Neuronal stem cell (in vitro differentiated cells): ENCODE data around the gene RASA4.
"Not testable (repeated sequence)": the region's sequence is repeated elsewhere in the genome, so short reads cannot be mapped to it uniquely, and the experiment has no call there.

Experiments
- DNase-seq: peaks from one replicate; pipeline ENCODE4 v3.0.0-alpha.2; 2013; ENCODE audit warnings: low spot score
- H2AFZ ChIP-seq: one replicate; pipeline ENCODE4 v1.6.1; 2013; ENCODE audit warnings: mild to moderate bottlenecking, low read length, inconsistent platforms
- H2AK5ac ChIP-seq: 2 replicates; pipeline ENCODE4 v1.6.1; 2013; ENCODE audit warnings: low read depth, mild to moderate bottlenecking, inconsistent platforms, low read length, moderate library complexity, mixed read lengths
- H2BK120ac ChIP-seq: 2 replicates; pipeline ENCODE4 v1.6.1; 2013; ENCODE audit warnings: low read depth, mild to moderate bottlenecking, inconsistent platforms, low read length, moderate library complexity, mixed read lengths
- H2BK12ac ChIP-seq: one replicate; pipeline ENCODE4 v1.6.1; 2013; ENCODE audit warnings: low read length, inconsistent platforms
- H2BK15ac ChIP-seq: 2 replicates; pipeline ENCODE4 v1.6.1; 2013; ENCODE audit warnings: mild to moderate bottlenecking, low read length, inconsistent platforms, mixed read lengths
- H2BK5ac ChIP-seq: one replicate; pipeline ENCODE4 v1.6.1; 2013; ENCODE audit warnings: inconsistent platforms, mild to moderate bottlenecking, low read length, moderate library complexity
- H3K14ac ChIP-seq: one replicate; pipeline ENCODE4 v1.6.1; 2013; ENCODE audit warnings: low read length, inconsistent platforms
- H3K18ac ChIP-seq: 2 replicates; pipeline ENCODE4 v1.6.1; 2013; ENCODE audit warnings: low read length, inconsistent platforms
- H3K23ac ChIP-seq: 2 replicates; pipeline ENCODE4 v1.6.1; 2013; ENCODE audit warnings: low read depth, mild to moderate bottlenecking, mixed read lengths, low read length, inconsistent platforms; ENCODE audit not compliant: poor library complexity
- H3K27ac ChIP-seq: replicated peaks from 3 replicates; pipeline ENCODE4 v1.5.1; 2013; ENCODE audit warnings: low read length, inconsistent platforms
- H3K27me3 ChIP-seq, 3 experiments: 2 replicates each; pipeline ENCODE4 v1.6.1; 2013; ENCODE audit warnings: low read length in 3 of 3, mild to moderate bottlenecking in 2 of 3, inconsistent platforms in 1 of 3, low read depth in 1 of 3, mixed read lengths in 1 of 3, moderate library complexity in 1 of 3; ENCODE audit not compliant: control insufficient read depth in 3 of 3, insufficient read depth in 3 of 3
- H3K36me3 ChIP-seq, 2 donors: replicated peaks in 1 of 2; 2 replicates each; pipeline ENCODE4 v1.6.1; 2013; ENCODE audit warnings: low read length in 2 of 2; ENCODE audit not compliant: control insufficient read depth in 2 of 2, insufficient read depth in 2 of 2
- H3K4ac ChIP-seq: 2 replicates; pipeline ENCODE4 v1.6.1; 2013; ENCODE audit warnings: inconsistent platforms, mild to moderate bottlenecking, low read length, moderate library complexity
- H3K4me1 ChIP-seq, 2 donors: 1 replicate in 1 of 2; 2 replicates in 1 of 2; pipeline ENCODE4 v1.6.1; 2013; ENCODE audit warnings: low read length in 2 of 2, low read depth in 1 of 2; ENCODE audit not compliant: control insufficient read depth in 2 of 2, insufficient read depth in 1 of 2
- H3K4me2 ChIP-seq: one replicate; pipeline ENCODE4 v1.6.1; 2013; ENCODE audit warnings: mild to moderate bottlenecking, low read length, inconsistent platforms; ENCODE audit not compliant: insufficient read depth, poor library complexity, severe bottlenecking
- H3K4me3 ChIP-seq, 2 donors: 2 replicates each; pipeline ENCODE4 v1.5.1; 2013; ENCODE audit warnings: low read length in 2 of 2, mild to moderate bottlenecking in 2 of 2, inconsistent platforms in 1 of 2, moderate library complexity in 1 of 2
- H3K79me1 ChIP-seq: one replicate; pipeline ENCODE4 v1.6.1; 2013; ENCODE audit warnings: low read depth, mild to moderate bottlenecking, inconsistent platforms, low read length, moderate library complexity
- H3K9ac ChIP-seq: one replicate; pipeline ENCODE4 v1.6.1; 2013; ENCODE audit warnings: mild to moderate bottlenecking, low read depth, low read length, inconsistent platforms; ENCODE audit not compliant: poor library complexity
- H3K9me3 ChIP-seq, 2 donors: replicated peaks in 1 of 2; 2 replicates each; pipeline versions ENCODE3 to v1.6.1; 2013; ENCODE audit warnings: low read length in 2 of 2, mild to moderate bottlenecking in 2 of 2, inconsistent platforms in 1 of 2, low read depth in 1 of 2, mixed read lengths in 1 of 2, moderate library complexity in 1 of 2; ENCODE audit not compliant: control insufficient read depth in 2 of 2, insufficient read depth in 1 of 2
- H4K8ac ChIP-seq: one replicate; pipeline ENCODE4 v1.6.1; 2013; ENCODE audit warnings: low read depth, mild to moderate bottlenecking, inconsistent platforms, low read length, moderate library complexity
- H4K91ac ChIP-seq: one replicate; pipeline ENCODE4 v1.6.1; 2013; ENCODE audit warnings: low read length, low read depth, mild to moderate bottlenecking, inconsistent platforms; ENCODE audit not compliant: poor library complexity
- WGBS, 2 donors: extraction: QIAGEN DNeasy Blood & Tissue Kit; methylation state at CpG; one replicate each; pipeline ENCODE4 v1.1.7; 2013; ENCODE audit warnings: missing lambda C conversion rate in 2 of 2, mixed read lengths in 1 of 2; ENCODE audit not compliant: insufficient read length in 2 of 2, insufficient replicate concordance in 1 of 2; ENCODE audit errors: extremely low coverage in 2 of 2; 5-methylcytosine and 5-hydroxymethylcytosine counted together

RASA4 gene

GRCh38 chr7:102643404-102643803 lies 26.8 kb upstream of the RASA4 start:
- not testable (repeated sequence) for H3K9me3 ChIP-seq, H3K14ac ChIP-seq, H2BK120ac ChIP-seq, H3K9ac ChIP-seq, H3K79me1 ChIP-seq, DNase-seq, H2AFZ ChIP-seq, H3K36me3 ChIP-seq, H4K8ac ChIP-seq, H3K4ac ChIP-seq, H3K23ac ChIP-seq, H2AK5ac ChIP-seq, H3K27me3 ChIP-seq, H3K18ac ChIP-seq, H3K27ac ChIP-seq, H3K4me1 ChIP-seq, H2BK5ac ChIP-seq, H3K4me2 ChIP-seq, H2BK15ac ChIP-seq, H4K91ac ChIP-seq, H2BK12ac ChIP-seq, H3K4me3 ChIP-seq
- no CpG with 5 or more reads among the region's 1 CpG for WGBS, 2 donors

DNA sequence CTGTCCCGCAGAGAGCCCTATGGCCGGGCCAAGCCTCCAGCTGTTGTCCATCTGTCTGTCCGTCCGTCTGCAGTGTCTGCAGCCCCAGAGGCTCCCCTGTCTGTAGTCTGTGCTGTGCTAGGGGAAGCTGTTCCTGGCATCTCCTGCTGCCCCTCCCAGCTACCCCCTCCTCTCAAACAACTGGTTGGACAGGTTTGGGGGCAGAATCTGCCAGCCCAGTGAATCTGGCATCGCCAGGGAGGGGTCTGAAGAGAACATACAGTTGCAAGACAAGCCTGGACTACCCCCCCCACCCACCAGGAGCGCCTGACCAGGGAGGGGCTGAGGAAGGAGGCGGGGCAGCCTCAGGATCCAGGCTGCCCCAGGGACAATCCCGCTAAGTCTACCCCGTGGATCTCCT lies 26.1 kb upstream of the RASA4 start, which contains the start of gene UPK3BL1:
Gene UPK3BL1, minus strand, starts transcription at position 101 of the 400 bp plus-strand sequence. Its CDS starts 50 bp downstream, at position 51.
- not testable (repeated sequence) for H3K9ac ChIP-seq, H3K18ac ChIP-seq, H3K4me2 ChIP-seq, H2BK120ac ChIP-seq, H2BK5ac ChIP-seq, H3K9me3 ChIP-seq, H3K27me3 ChIP-seq, H2AFZ ChIP-seq, H3K36me3 ChIP-seq, H3K4me1 ChIP-seq, H2AK5ac ChIP-seq, H3K23ac ChIP-seq, H4K8ac ChIP-seq, H3K27ac ChIP-seq, DNase-seq, H2BK12ac ChIP-seq, H3K14ac ChIP-seq, H2BK15ac ChIP-seq, H3K79me1 ChIP-seq, H3K4me3 ChIP-seq, H3K4ac ChIP-seq, H4K91ac ChIP-seq
- WGBS, 2 donors, result no CpG with 5 or more reads among the region's 9 CpGs

- H2AFZ ChIP-seq, H3K4me1 ChIP-seq, H2AK5ac ChIP-seq, H2BK12ac ChIP-seq, H3K27me3 ChIP-seq, H4K91ac ChIP-seq, H3K4me2 ChIP-seq, H3K4me3 ChIP-seq, DNase-seq, H3K18ac ChIP-seq, H3K36me3 ChIP-seq, H3K14ac ChIP-seq, H4K8ac ChIP-seq, H3K79me1 ChIP-seq, H3K23ac ChIP-seq, H3K9me3 ChIP-seq, H2BK120ac ChIP-seq, H2BK15ac ChIP-seq, H3K27ac ChIP-seq, H2BK5ac ChIP-seq, H3K4ac ChIP-seq, H3K9ac ChIP-seq: not testable (repeated sequence)
- no CpG with 5 or more reads among the region's 11 CpGs for WGBS, 2 donors
Observed at GRCh38 chr7:102638848-102639247, 22.3 kb upstream of the RASA4 start.

GRCh38 chr7:102636956-102637355 lies 20.4 kb upstream of the RASA4 start:
- not testable (repeated sequence) for H2AFZ ChIP-seq, H3K9ac ChIP-seq, H4K8ac ChIP-seq, H3K23ac ChIP-seq, H3K4me3 ChIP-seq, H3K4me2 ChIP-seq, H2BK120ac ChIP-seq, H3K14ac ChIP-seq, H2BK15ac ChIP-seq, H3K9me3 ChIP-seq, H3K27me3 ChIP-seq, H3K4ac ChIP-seq, H2BK5ac ChIP-seq, H3K36me3 ChIP-seq, H3K79me1 ChIP-seq, H2BK12ac ChIP-seq, H3K4me1 ChIP-seq, H3K27ac ChIP-seq, DNase-seq, H4K91ac ChIP-seq, H2AK5ac ChIP-seq, H3K18ac ChIP-seq
- no CpG with 5 or more reads among the region's 13 CpGs for WGBS, 2 donors
